Activated naive CD4-positive, alpha-beta T cell treated with anti-CD3 and anti-CD28 coated beads, Interleukin-2, amount 50 U/mL, for 72 hours (primary cell): ENCODE data around the gene MYO5B. TPM values are rescaled to one million over a fixed set of nuclear protein-coding genes. Genes with fewer than 3 reads are reported as not detected.
"Not testable (repeated sequence)": the region's sequence is repeated elsewhere in the genome, so short reads cannot be mapped to it uniquely, and the experiment has no call there.

Experiments
- ATAC-seq, 2 donors: fragments of 150-1000 bp; cut with Tn5 transposase; 2 replicates each; pipeline ENCODE4 v1.10.0; 2021; ENCODE audit warnings: mild to moderate bottlenecking in 2 of 2, moderate library complexity in 2 of 2
- DNase-seq, 2 donors: peaks; one replicate each; pipeline ENCODE4 v3.0.0; 2021 to 2022; ENCODE audit warnings: low spot score in 2 of 2
- H3K27ac Mint-ChIP-seq, 2 donors: one replicate each; pipeline ENCODE4 v1.8.0; 2022; ENCODE audit warnings: mild to moderate bottlenecking in 2 of 2, mixed read lengths in 2 of 2
- H3K36me3 Mint-ChIP-seq, 2 donors: one replicate each; pipeline ENCODE4 v1.8.0; 2022; ENCODE audit warnings: mixed read lengths in 2 of 2
- H3K9me3 Mint-ChIP-seq, 2 donors: one replicate each; pipeline ENCODE4 v1.8.0; 2022; ENCODE audit warnings: mixed read lengths in 2 of 2
- total RNA-seq, 2 donors: library from RNA; stranded (reverse); gene quantifications; one replicate each; pipeline ENCODE4 v1.2.3, GENCODE V29; 2022

MYO5B gene
- total RNA-seq, 2 donors from 2014 or later = 0.27 to 0.41 TPM

DNA sequence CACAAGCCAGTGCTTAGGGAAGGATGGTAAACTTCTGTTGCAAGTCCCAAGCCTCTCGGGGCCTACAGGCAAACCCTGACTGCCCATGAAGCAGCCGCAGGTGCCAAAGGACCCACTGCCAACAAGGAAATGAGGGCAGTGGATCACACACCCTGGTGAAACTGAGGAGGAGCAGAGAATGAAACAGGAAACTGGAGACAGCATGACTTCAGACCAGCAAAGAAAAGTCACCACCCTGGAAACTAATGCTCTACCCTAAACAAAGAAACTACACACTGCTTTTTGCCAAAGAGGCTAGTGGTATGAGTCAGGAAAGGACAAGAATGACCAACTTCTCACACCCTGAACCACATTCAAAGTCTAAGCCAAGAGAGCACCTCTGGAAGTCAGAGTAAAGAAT is 97.2 kb downstream of the MYO5B start:
- no peaks in the 10 kb centered on the region for H3K36me3 Mint-ChIP-seq
- ATAC-seq (peak; percentile 50 to 79), DNase-seq (peak in 1 of 2 donors; percentile 2)
- H3K9me3 Mint-ChIP-seq = no peaks in the 10 kb centered on the region
- H3K27ac Mint-ChIP-seq = no peak overlapping the region

DNA sequence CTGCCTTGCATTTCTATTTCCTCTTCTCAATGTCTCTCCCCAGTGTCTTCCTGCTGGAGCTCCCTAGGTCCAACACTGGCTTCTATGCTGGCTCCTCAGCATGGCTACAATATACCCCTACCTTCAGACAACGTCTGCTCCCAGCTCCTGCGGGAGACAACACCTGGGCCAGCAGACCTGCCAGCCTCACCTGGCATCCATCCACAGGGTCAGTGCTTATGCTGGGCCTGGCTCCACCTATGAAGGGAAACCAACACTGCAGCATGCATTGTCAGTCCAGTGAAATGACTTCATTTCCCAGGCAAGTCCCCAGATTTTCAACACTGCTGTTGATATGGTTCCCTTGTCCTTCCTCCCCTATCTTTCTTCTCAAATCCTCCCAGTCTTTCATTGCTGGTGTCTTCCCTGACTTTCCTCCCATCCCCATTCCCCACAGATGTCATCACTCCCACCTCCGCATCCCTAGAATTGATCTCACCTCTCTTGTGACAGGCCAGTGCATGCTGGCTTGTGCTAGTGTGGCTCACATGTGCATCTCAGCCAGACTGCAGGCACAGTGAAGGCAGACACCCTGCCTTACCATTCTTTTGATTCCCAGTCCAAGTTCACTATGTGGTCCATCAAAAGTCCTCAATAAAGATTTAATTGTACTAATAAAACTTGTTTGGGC is 98.0 kb downstream of the MYO5B start:
- Mint-ChIP-seq H3K9me3 (no peaks in the 10 kb centered on the region), H3K27ac (peak overlapping the region in 1 of 2 donors; percentile 13), H3K36me3 (no peaks in the 10 kb centered on the region)
- ATAC-seq (no peak), DNase-seq (no peak)

- ATAC-seq = not testable (repeated sequence)
Observed at GRCh38 chr18:50094786-50095185, 100.2 kb downstream of the MYO5B start.

GRCh38 chr18:50094221-50094773 is 100.7 kb downstream of the MYO5B start:
- no peaks in the 10 kb centered on the region for H3K9me3 Mint-ChIP-seq
- no peak for ATAC-seq
- no peaks in the 10 kb centered on the region for H3K36me3 Mint-ChIP-seq
- H3K27ac Mint-ChIP-seq = no peak overlapping the region
- no peak for DNase-seq

More at GRCh38 chr18:50094786-50095185, 100.2 kb downstream of the MYO5B start:
- H3K27ac Mint-ChIP-seq, H3K36me3 Mint-ChIP-seq, DNase-seq, H3K9me3 Mint-ChIP-seq: not testable (repeated sequence)

DNA sequence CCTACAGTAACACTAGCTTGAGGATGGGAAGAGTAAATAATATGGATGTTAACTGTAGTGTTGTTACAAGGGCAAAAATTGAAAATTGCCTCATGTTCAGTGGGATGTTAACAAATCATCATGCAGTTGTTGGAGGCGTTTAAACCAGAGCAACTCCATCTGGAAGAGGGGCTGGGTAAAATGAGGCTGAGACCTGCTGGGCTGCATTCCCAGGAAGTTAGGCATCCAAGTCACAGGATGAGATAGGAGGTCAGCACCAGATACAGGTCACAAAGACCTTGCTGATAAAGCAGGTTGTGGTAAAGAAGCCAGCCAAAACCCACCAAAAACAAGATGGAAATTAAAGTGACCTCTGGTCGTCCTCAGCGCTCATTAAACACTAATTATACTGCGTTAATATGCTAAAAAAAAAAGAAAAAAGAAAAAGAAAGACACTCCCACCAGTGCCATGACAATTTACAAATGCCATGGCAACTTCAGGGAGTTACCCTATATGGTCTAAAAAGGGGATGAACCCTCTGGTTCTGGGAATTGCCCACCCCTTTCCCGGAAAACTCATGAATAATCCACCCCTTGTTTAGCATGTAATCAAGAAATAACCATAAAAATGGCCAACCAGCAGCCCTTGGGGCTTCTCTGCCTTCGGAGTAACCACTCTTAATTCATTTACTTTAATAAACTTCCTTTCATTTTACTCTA is 101.4 kb downstream of the MYO5B start:
- DNase-seq (no peak), ATAC-seq (no peak)
- H3K27ac Mint-ChIP-seq = no peak overlapping the region
- H3K9me3 Mint-ChIP-seq = no peaks in the 10 kb centered on the region
- no peaks in the 10 kb centered on the region for H3K36me3 Mint-ChIP-seq

DNA sequence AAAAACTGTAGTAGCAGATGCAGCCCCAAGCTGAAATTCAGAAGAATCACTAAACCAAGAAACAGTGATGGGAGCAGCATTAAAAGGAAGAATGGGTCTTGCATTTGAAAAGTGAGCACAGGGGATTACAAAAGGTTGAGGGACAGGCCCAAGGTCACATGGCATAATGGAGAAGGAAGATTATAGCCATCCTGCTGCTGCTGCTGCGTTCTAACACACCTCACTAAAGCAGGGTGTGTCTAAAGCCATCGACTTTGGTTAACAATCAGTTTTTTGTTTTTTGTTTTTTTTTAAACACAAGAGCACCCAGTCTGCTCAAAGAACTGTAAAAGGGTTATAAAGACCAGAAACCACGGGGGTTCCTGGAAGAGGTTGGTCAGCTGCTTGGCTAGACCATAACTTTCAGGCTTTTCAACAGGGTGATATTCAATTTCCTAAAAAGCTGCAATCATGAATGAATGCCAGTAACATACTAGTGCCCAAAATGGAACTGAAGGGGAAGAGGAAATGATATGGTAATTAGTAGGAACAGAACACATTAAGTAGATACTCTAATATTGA is 102.6 kb downstream of the MYO5B start:
- ATAC-seq (no peak), DNase-seq (no peak)
- no peaks in the 10 kb centered on the region for H3K9me3 Mint-ChIP-seq
- no peak overlapping the region for H3K27ac Mint-ChIP-seq
- H3K36me3 Mint-ChIP-seq = no peaks in the 10 kb centered on the region

- Mint-ChIP-seq H3K36me3 (no peaks in the 10 kb centered on the region), H3K27ac (no peak overlapping the region), H3K9me3 (no peaks in the 10 kb centered on the region)
- ATAC-seq = no peak
- DNase-seq = no peak
Observed at GRCh38 chr18:50091509-50092244, 103.3 kb downstream of the MYO5B start.

DNA sequence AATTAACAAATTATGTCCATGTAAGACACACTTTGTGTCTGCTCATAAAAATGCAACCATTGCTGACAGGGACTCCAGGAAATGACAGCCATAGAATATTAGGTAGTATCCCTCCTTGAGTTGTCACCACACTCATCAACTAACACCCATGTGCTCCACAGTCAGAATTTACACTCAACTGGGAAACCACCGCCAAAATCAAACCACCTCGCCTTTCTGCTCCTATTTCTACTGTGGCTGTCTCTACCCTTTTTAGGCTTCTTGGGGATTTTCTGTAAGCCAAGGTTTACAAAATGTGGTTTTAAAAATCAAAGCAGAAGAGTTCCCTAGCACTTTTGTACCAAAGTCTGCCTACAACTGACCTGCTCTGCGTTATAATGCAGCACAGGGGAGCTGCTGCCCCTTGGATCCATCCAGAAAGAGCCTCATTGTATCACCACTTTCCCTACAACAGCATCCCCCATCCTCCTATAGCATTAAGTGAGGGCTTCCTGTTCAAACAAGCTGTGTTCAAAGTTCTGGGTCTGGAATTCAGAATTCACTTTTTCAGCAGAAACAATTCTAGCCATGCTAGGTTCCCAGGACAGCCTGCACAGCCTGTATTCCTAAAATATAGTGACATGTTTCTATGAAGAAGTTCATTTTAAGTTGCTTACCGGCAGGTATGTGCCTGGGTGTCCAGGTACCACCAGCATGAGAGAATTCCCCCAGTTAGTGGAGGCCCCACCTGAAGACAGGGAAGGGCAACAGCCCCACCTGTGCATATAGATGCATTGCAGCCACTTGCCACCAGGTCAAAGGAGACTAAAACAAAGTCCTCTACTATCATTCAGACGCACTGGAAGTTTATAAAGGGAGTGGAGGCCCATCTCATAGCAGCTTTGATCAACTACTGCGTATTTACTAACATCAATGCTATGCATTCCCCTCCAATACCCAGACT is 104.3 kb downstream of the MYO5B start:
- Mint-ChIP-seq H3K27ac (no peak overlapping the region), H3K36me3 (no peaks in the 10 kb centered on the region), H3K9me3 (no peaks in the 10 kb centered on the region)
- ATAC-seq = no peak
- no peak for DNase-seq

GRCh38 chr18:50089702-50090101 is 105.2 kb downstream of the MYO5B start:
- Mint-ChIP-seq H3K36me3 (no peaks in the 10 kb centered on the region), H3K9me3 (no peaks in the 10 kb centered on the region), H3K27ac (no peak overlapping the region)
- no peak for ATAC-seq
- no peak for DNase-seq

DNA sequence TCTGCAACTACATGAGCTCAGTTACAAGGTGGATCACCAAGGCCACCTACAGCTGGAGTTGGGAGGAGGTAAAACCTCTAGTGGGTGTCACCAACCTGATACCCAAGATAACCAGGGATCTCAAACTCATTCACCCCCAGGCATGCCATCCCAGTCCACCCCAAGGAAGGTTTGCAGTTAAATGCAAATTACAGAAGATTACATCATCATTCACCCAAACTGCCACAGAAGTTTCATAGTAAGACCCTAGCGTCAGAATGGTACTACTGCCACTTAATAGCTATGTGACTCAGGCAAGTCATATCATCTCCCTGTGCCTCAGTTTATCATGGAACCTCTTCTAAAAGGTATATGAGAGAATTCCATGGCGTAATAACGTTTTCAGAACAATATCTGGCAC is 111.2 kb downstream of the MYO5B start:
- ATAC-seq (no peak), DNase-seq (no peak)
- Mint-ChIP-seq H3K9me3 (no peaks in the 10 kb centered on the region), H3K36me3 (no peaks in the 10 kb centered on the region), H3K27ac (no peak overlapping the region)

DNA sequence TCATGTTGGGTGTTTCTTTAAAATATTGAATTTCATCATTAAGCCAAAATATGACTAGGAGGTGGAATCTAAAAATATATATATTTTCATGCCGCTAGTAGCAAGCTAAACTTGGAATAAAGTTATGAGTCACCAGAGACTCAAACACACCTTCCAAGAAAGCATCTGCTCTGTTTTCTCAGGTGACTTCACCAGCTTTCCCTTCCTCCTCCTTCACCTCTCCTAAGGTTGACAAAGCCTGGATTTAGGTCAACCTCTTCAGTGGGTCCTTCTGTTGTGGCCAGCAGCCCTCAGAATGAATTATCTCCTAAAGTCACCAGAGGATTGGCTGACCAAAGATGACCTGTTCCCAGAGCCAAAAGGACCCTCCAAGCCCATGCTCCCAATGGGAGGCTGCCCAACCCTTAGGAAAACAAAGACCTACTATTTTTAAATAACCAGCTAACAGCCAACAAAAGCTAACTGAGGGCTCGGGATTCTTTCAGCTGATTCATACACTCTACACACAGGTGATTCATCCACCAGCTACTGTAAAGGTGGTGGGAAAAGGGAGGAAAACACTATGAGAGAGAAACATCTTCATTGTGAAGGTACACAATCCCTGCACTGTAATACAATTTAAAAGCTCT is 113.9 kb downstream of the MYO5B start:
- no peaks in the 10 kb centered on the region for H3K9me3 Mint-ChIP-seq
- no peak overlapping the region for H3K27ac Mint-ChIP-seq
- DNase-seq = no peak
- no peak for ATAC-seq
- H3K36me3 Mint-ChIP-seq = no peaks in the 10 kb centered on the region

- DNase-seq = no peak
- H3K36me3 Mint-ChIP-seq = no peaks in the 10 kb centered on the region
- no peak overlapping the region for H3K27ac Mint-ChIP-seq
- no peak for ATAC-seq
- no peaks in the 10 kb centered on the region for H3K9me3 Mint-ChIP-seq
Observed at GRCh38 chr18:50080316-50080715, 114.6 kb downstream of the MYO5B start.

DNA sequence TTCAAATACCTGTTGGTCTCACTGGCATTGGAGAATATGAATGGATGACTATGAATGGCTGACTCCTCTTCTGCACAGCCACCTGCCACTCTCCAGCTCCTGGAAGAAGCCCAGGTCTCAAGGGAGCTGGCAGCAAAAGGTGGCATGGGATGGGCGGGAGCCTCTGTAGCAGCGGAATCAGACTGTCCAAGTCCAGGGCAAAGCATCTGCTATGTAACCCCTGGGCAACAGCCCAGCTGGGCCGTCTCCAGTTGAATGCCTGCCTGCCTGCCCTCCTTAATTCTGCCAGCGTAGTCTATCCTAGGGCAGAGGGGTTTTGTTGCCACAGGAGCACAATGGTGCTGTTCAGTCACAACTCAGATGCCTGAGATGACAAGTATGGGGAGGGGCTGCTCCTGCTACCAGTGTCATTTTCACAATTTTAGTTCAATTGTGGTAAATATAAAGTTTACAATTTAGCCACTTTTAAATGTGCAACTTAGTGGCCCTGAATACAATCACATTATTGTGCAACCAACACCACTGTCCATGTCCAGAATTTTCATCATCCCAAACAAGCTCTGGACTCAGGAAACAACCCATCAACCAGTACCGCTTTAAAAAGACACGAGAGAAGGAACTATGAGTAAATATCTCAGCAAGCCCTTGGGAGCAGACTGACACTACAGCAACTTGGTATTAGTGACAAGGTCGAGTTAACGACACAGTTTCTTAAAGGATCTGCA is 115.2 kb downstream of the MYO5B start:
- ATAC-seq (no peak), DNase-seq (no peak)
- H3K9me3 Mint-ChIP-seq = no peaks in the 10 kb centered on the region
- no peak overlapping the region for H3K27ac Mint-ChIP-seq
- no peaks in the 10 kb centered on the region for H3K36me3 Mint-ChIP-seq

DNA sequence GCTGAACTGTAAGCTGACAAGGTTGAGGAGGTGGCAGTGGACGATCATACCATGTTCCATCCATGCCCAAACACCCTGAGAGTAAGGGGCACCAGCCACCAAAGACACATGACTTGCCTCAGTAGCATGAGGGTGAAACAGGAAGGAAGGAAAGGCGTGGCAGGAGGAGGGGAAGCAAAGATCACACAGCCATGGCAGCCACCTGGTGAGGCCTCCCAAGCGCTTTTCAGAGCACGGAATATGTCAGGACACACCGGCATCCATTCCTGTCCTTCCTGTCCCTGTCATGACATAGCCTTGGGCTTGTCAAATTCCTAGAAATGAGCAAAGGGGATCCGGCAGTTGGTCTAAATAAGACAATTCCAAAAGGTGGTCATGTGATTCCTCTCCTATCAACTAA is 118.7 kb downstream of the MYO5B start:
- DNase-seq (no peak), ATAC-seq (no peak)
- Mint-ChIP-seq H3K27ac (no peak overlapping the region), H3K36me3 (no peaks in the 10 kb centered on the region), H3K9me3 (no peaks in the 10 kb centered on the region)

DNA sequence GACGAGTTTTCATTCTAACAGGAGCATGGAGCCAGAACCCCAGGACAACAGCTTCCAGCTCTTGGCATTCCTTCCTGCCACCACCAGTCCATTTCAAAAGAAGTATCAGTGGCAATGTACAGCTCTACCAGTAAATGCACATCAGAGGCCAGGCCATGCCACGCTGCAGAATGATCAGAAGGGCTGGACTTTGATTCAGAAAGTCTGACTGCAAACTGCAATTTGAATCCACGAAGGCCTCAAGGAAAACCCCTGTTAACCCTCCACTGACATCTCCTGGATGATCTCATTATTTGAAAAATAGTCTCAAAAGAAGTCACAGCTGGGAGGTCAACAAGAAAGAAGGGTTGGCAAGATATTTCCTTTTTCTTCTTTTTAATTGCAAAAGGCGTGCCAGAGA is 119.2 kb downstream of the MYO5B start:
- no peak for ATAC-seq
- H3K36me3 Mint-ChIP-seq = no peaks in the 10 kb centered on the region
- no peak overlapping the region for H3K27ac Mint-ChIP-seq
- no peaks in the 10 kb centered on the region for H3K9me3 Mint-ChIP-seq
- no peak for DNase-seq
